Heart left ventricle (tissue), 16 donors: ENCODE results near the gene RPS14. TPM values are rescaled to one million over a fixed set of nuclear protein-coding genes. Genes with fewer than 3 reads are reported as not detected.

Source experiments
- ATAC-seq, 4 donors: fragments of 200-7000 bp; cut with Tn5 transposase; one replicate each; pipeline ENCODE4 v1.9.1; 2020 to 2022; ENCODE audit warnings: moderate library complexity in 4 of 4, mild to moderate bottlenecking in 3 of 4, moderate number of reproducible peaks in 1 of 4
- DNase-seq, 5 donors: peaks; one replicate each; pipeline ENCODE4 v3.0.0-alpha.2; 2020
- H3K27ac ChIP-seq, 12 donors: fragments of 200-600 bp; sonication (generic) in 4 of 12; one replicate each; pipeline versions ENCODE4 v1.5.0 to v1.8.0; 2016 to 2022; ENCODE audit warnings: mild to moderate bottlenecking in 2 of 12
- H3K27me3 ChIP-seq, 9 donors: fragments of 200-600 bp; sonication (generic) in 2 of 9; one replicate each; pipeline versions ENCODE4 v1.5.1 to v1.8.0; 2016 to 2022; ENCODE audit warnings: mild to moderate bottlenecking in 3 of 9
- H3K36me3 ChIP-seq, 9 donors: fragments of 200-600 bp; sonication (generic) in 2 of 9; one replicate each; pipeline versions ENCODE4 v1.5.0 to v1.8.0; 2018 to 2022; ENCODE audit warnings: mild to moderate bottlenecking in 2 of 9
- H3K4me1 ChIP-seq, 12 donors: fragments of 200-600 bp; sonication (generic) in 4 of 12; one replicate each; pipeline versions ENCODE4 v1.5.0 to v1.8.0; 2016 to 2022; ENCODE audit warnings: mild to moderate bottlenecking in 3 of 12
- H3K4me3 ChIP-seq, 12 donors: fragments of 200-600 bp; sonication (generic) in 4 of 12; one replicate each; pipeline versions ENCODE4 v1.5.0 to v1.8.0; 2017 to 2022; ENCODE audit warnings: mild to moderate bottlenecking in 9 of 12, moderate library complexity in 4 of 12
- H3K9me3 ChIP-seq, 12 donors: fragments of 200-600 bp; sonication (generic) in 4 of 12; one replicate each; pipeline versions ENCODE4 v1.5.0 to v1.8.0; 2016 to 2022; ENCODE audit warnings: mild to moderate bottlenecking in 1 of 12
- CTCF ChIP-seq, 12 donors: fragments of 200-600 bp; sonication (generic) in 4 of 12; IDR thresholded peaks; one replicate each; pipeline versions ENCODE4 v1.5.0 to v1.8.0; 2018 to 2022; ENCODE audit warnings: antibody characterized with exemption in 12 of 12, mild to moderate bottlenecking in 5 of 12
- POLR2A ChIP-seq, 2 donors: fragments of 450-650 bp; IDR thresholded peaks; one replicate each; pipeline ENCODE4 v1.6.1; 2017; ENCODE audit warnings: antibody characterized with exemption in 2 of 2, mild to moderate bottlenecking in 2 of 2, moderate library complexity in 2 of 2
- WGBS, 4 donors: extraction: QIAGEN DNeasy Blood & Tissue Kit in 2 of 4; methylation state at CpG; one replicate each; pipeline versions ENCODE4 v1.1.5 to v1.1.7; 2013 to 2018; 5-methylcytosine and 5-hydroxymethylcytosine counted together
- intact Hi-C, 10 donors: fragments of 100-400 bp; cut with DNase I; formaldehyde crosslinking; loops; one replicate each; pipeline versions ENCODE4 v1.11.1 to v1.14.2; 2022
- polyA plus RNA-seq, 2 donors: library from polyadenylated mRNA; stranded (reverse); fragments of 200-250 nt; gene quantifications; one replicate each; pipeline ENCODE4 v1.2.3, GENCODE V29; 2013
- total RNA-seq, 9 donors: library from RNA; depleted of rRNA in 2 of 9; stranded (reverse); fragments of >200 nt in 2 of 9; fragmentation: NEBNext Ultra II Directional in 3 of 9; extraction: Animal tissue kit (Norgen Biotek cat#: 25700) in 3 of 9; gene quantifications; one replicate each; pipeline versions ENCODE4 v1.1.0 to v1.2.4, GENCODE V29; 2016 to 2023
- donor health status: ischemic (EF 13 %, LVEDD 7.1; RV severe dilation, severe dysfunction).
- donor health status: healthy with polysubstance abuse.
- donor health status: DM: no; HTN: yes; CAD: no.
- donor health status: DM: no; HTN: no; CAD: no.
- donor health status: ischemic (EF 25% LVEDD 6.9; RV normal size, moderate dysfunction).
- donor health status: ischemic (EF 25% LVEDD 5.7; RV mildly dilated, moderate dysfunction).
- donor health status: healthy.
- donor health status: DM: yes; HTN: yes; CAD: no.
- donor health status: ischemic (EF 35%, LVEDD 5.7; RV mildly dilated, moderate dysfunction).
- donor health status: nonischemic (EF 11% LVEDD 7.7; RV severe dilation, severe dysfunction).
- donor health status: DM: yes; HTN: yes; CAD: no.
- donor health status: PGD.
- donor health status: ischemic (EF 29% LVEDD 5.4; RV normal size, mild dysfunction).
- donor health status: nonischemic (EF 23%, LVEDD 6.1; RV moderate dilation, normal function).

Gene RPS14
- total and polyA plus RNA-seq, 11 donors: 1,031 to 3,474 (median 1,358) TPM

- Histone ChIP-seq H3K36me3 (peaks cover 2 to 63% (median 50%) of the 10 kb centered on the region in 9 donors), H3K4me1 (peaks cover 0 to 41% (median 28%) of the 10 kb centered on the region in 12 donors), H3K9me3 (no peaks in the 10 kb centered on the region), H3K4me3 (no peak overlapping the region), H3K27me3 (no peaks in the 10 kb centered on the region), H3K27ac (no peak overlapping the region)
- WGBS, 4 donors: 79 to 85% (median 83%) methylated on average over 2 of the region's 2 CpGs
- ATAC-seq: no peak
- no peak for DNase-seq
- TF ChIP-seq POLR2A (IDR thresholded peaks at IDR 0.05) (no peak), CTCF (IDR thresholded peaks at IDR 0.05) (no peak)
- intact Hi-C loops: loop anchor here in 1 of 10 donors (10.0 kb wide), 1 partner anchor 51 kb away; no protein-coding TSS in a partner anchor
Measured at GRCh38 chr5:150446088-150446487, 3.5 kb downstream of the RPS14 start.

DNA sequence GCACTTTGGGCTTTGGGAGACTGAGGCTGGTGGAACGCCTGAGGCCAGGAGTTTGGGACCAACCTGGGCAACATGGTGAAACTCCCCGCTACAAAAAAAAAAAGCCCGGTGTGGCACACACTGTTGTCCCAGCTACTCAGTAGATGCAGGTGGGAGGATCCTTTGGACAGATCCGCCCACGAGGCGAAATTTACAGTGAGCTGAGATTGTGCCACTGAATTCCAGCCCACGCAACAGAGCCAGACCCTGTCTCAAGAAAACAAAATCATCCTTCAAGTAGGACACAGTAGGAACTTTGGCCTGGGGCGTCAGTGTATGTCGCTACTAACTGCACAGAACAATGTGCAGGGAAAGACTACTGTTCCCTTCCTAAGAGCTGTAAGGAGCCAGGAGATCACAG, 4.8 kb downstream of the RPS14 start:
- H3K4me3 ChIP-seq: no peak overlapping the region
- no peak for ATAC-seq
- intact Hi-C loops: loop anchor here in 1 of 10 donors (10.0 kb wide), 1 partner anchor 50 kb away; no protein-coding TSS in a partner anchor
- DNase-seq: no peak
- peaks cover 2 to 63% (median 50%) of the 10 kb centered on the region in 9 donors for H3K36me3 ChIP-seq
- TF ChIP-seq CTCF (IDR thresholded peaks at IDR 0.05) (no peak), POLR2A (IDR thresholded peaks at IDR 0.05) (no peak)
- H3K27ac ChIP-seq: no peak overlapping the region
- H3K4me1 ChIP-seq: peaks cover 0 to 41% (median 27%) of the 10 kb centered on the region in 12 donors
- 88 to 90% (median 89%) methylated on average over 9 of the region's 9 CpGs for whole genome bisulfite sequencing, 4 donors
- H3K9me3 ChIP-seq: no peaks in the 10 kb centered on the region
- H3K27me3 ChIP-seq: no peaks in the 10 kb centered on the region

DNA sequence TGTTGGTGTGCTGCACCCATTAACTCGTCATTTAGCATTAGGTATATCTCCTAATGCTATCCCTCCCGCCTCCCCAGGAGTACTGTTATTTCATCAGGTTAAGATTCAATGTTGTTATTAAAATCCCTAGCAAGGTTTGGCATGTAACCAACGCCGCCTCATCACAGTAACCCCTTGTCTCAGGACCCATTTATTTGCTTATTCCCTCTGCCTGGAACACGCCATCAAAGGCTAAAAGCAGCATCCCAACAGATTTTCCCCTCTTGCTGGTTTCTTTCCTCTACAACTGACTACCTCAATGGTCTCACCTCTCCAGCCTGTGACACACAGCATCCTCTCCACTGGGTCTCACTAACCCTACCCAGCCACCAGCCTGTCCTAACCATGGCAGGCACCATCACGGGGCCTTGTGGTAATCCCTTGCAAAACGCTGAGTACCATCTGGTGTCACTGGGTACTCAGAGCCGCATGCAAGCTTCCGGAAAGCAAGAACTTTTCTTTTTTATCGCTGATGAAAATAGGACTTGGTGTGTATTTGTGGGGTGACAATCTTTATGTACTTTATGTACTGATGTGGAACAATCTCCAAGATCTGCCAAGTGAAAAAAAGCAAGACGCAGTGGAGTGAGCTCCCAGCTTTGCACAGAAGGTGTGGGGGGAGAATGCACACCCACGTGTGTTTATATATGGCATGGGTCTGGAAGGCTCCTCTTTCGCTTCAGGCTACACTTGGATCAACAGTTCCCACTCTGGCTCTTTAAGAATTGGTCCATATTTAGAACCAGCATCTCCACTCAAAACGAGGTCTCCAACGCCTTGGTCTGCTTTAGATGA, 6.1 kb downstream of the RPS14 start:
- peaks cover 2 to 63% (median 50%) of the 10 kb centered on the region in 9 donors for H3K36me3 ChIP-seq
- no peaks in the 10 kb centered on the region for H3K9me3 ChIP-seq
- ATAC-seq (no peak), DNase-seq (no peak)
- no peak overlapping the region for H3K4me3 ChIP-seq
- peaks cover 0 to 35% (median 23%) of the 10 kb centered on the region in 12 donors for H3K4me1 ChIP-seq
- no peak for TF ChIP-seq POLR2A (IDR thresholded peaks at IDR 0.05)
- TF ChIP-seq CTCF (IDR thresholded peaks at IDR 0.05): no peak
- H3K27me3 ChIP-seq: no peaks in the 10 kb centered on the region
- intact Hi-C loops: loop anchor here in 1 of 10 donors (10.0 kb wide), 1 partner anchor 49 kb away; no protein-coding TSS in a partner anchor
- no peak overlapping the region for H3K27ac ChIP-seq
- 79 to 81% (median 79%) methylated on average over 15 of the region's 15 CpGs for WGBS, 4 donors

DNA sequence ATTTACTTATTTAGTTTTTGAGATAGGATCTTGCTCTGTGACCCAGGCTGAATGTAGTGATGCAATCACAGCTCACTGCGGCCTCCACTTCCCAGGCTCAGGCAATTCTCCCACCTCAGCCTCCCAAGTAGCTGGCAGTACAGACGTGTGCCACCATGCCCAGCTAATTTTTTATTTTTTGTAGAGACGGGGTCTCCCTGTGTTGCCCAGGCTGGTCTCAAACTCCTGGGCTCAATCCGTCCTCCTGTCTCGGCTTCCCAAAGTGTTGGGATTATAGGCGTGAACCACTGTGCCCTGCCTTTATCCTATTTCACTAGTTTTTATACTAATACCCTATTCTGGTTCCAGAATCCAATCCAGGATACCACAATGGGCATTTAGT, 6.8 kb downstream of the RPS14 start:
- Histone ChIP-seq H3K27me3 (no peaks in the 10 kb centered on the region), H3K9me3 (no peaks in the 10 kb centered on the region), H3K27ac (peak overlapping the region in 9 of 12 donors; percentile 51 to 75 (median 62)), H3K4me1 (peaks cover 0 to 27% (median 15%) of the 10 kb centered on the region in 12 donors), H3K4me3 (no peak overlapping the region), H3K36me3 (peaks cover 2 to 59% (median 46%) of the 10 kb centered on the region in 9 donors)
- TF ChIP-seq CTCF (IDR thresholded peaks at IDR 0.05) (no peak), POLR2A (IDR thresholded peaks at IDR 0.05) (no peak)
- DNase-seq: no peak
- ATAC-seq: no peak
- intact Hi-C loops: loop anchor here in 1 of 10 donors (10.0 kb wide), 1 partner anchor 48 kb away; no protein-coding TSS in a partner anchor
- WGBS, 4 donors: 82 to 91% (median 84%) methylated on average over 6 of the region's 6 CpGs
